H1 (cell line): ENCODE measurements around the gene KLHL18. TPM values are rescaled to one million over a fixed set of nuclear protein-coding genes. Genes with fewer than 3 reads are reported as not detected.

ENCODE experiments used
- E2F6 ChIP-seq: IDR thresholded peaks from 2 replicates; pipeline ENCODE4 v1.6.1; 2012; ENCODE audit warnings: inconsistent platforms
- KDM1A ChIP-seq: fragments of 200-600, 300-600 bp; sonication (generic); IDR thresholded peaks from 2 replicates; pipeline ENCODE4 v1.7.1; 2016; ENCODE audit warnings: mild to moderate bottlenecking, low read length, borderline replicate concordance
- RNF2 ChIP-seq: fragments of 200-900, 300-1000 bp; sonication (generic); IDR thresholded peaks from 2 replicates; pipeline ENCODE4 v1.7.1; 2016; ENCODE audit warnings: borderline replicate concordance, low read depth, mild to moderate bottlenecking, antibody characterized with exemption, low read length; ENCODE audit not compliant: poor library complexity, severe bottlenecking; ENCODE audit errors: missing control alignments
- SIRT6 ChIP-seq: IDR thresholded peaks from one replicate; pipeline ENCODE4 v1.7.1; 2012; ENCODE audit warnings: low read length, inconsistent platforms
- SP2 ChIP-seq: IDR thresholded peaks from 2 replicates; pipeline ENCODE4 v1.6.1; 2012; ENCODE audit warnings: mild to moderate bottlenecking, low read length, inconsistent platforms
- ZNF274 ChIP-seq: IDR thresholded peaks from 2 replicates; pipeline ENCODE4 v1.7.0; 2012; ENCODE audit warnings: low read length, borderline replicate concordance; ENCODE audit errors: extremely low read depth
- polyA plus RNA-seq, 7 experiments: library from polyadenylated mRNA; depleted of rRNA in 3 of 7; stranded (reverse) in 5 of 7; unstranded in 2 of 7; fragments of >200 nt in 5 of 7; fragments of 200-250 nt in 2 of 7; gene quantifications; 1 replicate in 5 of 7; 2 replicates in 1 of 7; 4 replicates in 1 of 7; pipeline versions ENCODE4 v1.2.1 to v1.2.3, GENCODE V29; 2011 to 2013; ENCODE audit warnings: missing spikeins in 2 of 7, mixed read lengths in 2 of 7
- total RNA-seq: library from RNA; stranded (reverse); fragmentation: NEBNext Ultra II Directional; extraction: Animal tissue kit (Norgen Biotek cat#: 25700); gene quantifications from 2 replicates; pipeline ENCODE4 v1.2.1, GENCODE V29; 2021
- TF ChIP-seq, protein P1 (sequence below): IDR thresholded peaks from 2 replicates; pipeline ENCODE4 v1.6.1; 2011; ENCODE audit warnings: low read depth, mild to moderate bottlenecking, low read length; ENCODE audit not compliant: insufficient read depth

The KLHL18 gene
- total and polyA plus RNA-seq, 2 of the 8 experiments (the other 6 are each of a cell fraction or from before 2014, with no cell fraction given), result 19.9 to 31.7 TPM

DNA sequence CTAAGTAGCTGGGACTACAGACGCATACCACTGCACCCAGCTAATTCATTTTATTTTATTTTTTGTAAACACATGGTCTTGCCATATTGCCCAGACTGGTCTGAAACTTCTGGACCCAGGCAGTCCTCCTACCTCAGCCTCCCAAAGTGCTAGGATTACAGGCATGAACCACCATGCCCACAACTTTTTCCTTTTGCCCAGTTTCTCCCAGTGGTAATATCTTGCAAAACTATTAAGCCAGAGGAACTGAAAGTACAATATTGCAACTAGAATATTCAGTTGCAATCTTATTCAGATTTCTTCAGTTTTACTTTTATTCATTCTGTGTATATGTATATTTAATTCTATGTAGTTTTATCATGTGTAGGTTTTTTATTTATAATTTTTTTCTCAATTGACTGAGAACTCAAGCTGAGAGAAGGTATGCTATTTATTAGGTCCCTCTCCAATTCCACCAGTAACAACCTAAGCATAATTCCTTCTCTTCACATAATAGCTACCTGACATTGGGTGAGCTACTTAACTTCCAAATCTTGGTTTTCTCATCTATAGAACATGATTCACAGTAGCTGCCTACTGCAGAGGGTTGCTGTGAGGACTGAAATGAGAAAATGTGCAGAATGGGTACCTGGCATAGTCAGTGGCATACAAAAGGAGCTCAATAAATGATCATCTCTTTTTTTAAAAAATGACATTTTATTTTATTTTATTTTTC lies 30.8 kb downstream of the KLHL18 start (continued):
- TF ChIP-seq, protein P1, sequence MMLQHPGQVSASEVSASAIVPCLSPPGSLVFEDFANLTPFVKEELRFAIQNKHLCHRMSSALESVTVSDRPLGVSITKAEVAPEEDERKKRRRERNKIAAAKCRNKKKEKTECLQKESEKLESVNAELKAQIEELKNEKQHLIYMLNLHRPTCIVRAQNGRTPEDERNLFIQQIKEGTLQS, result no peak
- TF ChIP-seq RNF2, result no peak
- TF ChIP-seq KDM1A, result no peak
- TF ChIP-seq SIRT6, result no peak
- no peak for TF ChIP-seq SP2
- no peak for TF ChIP-seq ZNF274
- no peak for TF ChIP-seq E2F6
